CD1c-positive myeloid dendritic cell (primary cell): ENCODE data around the gene TMEM126B.

Source experiments
- DNase-seq: peaks from one replicate; pipeline ENCODE4 v3.0.0-alpha.2; 2016; ENCODE audit errors: extremely low spot score

The TMEM126B gene

GRCh38 chr11:85682330-85683305, 54.2 kb downstream of the TMEM126B start:
- DNase-seq, result peak; percentile 20

GRCh38 chr11:85685125-85685819, 56.9 kb downstream of the TMEM126B start:
- DNase-seq, result no peak

- DNase-seq, result no peak
Measured at GRCh38 chr11:85685820-85686459, 57.5 kb downstream of the TMEM126B start, which contains the start of gene CCDC89. Gene CCDC89 (minus strand): TSS chr11:85686195. CDS start chr11:85686130, 65 bp downstream.
